NCI-H1417 treated with DMSO at 0.1 percent for 48 hours (cell line): Measurements from ENCODE around the gene RXRB.

Source experiments
- DNase-seq: peaks from one replicate; lab custom pipeline; 2025; lab: John Stamatoyannopoulos, UW

The RXRB gene

DNA sequence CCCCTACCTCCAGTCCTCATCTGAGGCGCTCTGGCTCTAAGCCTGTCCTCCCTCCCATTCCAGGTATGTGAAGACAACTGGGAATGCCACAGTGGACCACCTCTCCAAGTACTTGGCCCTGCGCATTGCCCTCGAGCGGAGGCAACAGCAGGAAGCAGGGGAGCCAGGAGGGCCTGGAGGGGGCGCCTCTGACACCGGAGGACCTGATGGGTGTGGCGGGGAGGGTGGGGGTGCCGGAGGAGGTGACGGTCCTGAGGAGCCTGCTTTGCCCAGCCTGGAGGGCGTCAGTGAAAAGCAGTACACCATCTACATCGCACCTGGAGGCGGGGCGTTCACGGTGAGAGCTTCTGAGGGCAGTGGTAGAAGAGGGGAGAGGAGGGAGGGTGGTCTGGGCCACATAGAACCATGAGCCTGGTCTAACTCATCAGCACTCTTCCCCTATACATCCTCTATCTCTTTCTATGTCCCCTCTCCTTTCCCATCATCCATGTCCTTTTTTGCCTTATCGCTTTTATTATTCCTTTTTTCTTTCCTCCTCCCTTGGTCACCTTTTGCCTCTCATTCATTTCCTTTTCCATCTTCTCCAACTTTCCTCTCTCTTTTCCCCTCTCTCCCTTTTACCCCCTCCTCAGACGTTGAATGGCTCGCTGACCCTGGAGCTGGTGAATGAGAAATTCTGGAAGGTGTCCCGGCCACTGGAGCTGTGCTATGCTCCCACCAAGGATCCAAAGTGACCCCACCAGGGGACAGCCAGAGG lies 11.4 kb upstream of the RXRB start:
- DNase-seq = no peak

GRCh38 chr6:33211136-33211535 lies 10.7 kb upstream of the RXRB start:
- DNase-seq = no peak

DNA sequence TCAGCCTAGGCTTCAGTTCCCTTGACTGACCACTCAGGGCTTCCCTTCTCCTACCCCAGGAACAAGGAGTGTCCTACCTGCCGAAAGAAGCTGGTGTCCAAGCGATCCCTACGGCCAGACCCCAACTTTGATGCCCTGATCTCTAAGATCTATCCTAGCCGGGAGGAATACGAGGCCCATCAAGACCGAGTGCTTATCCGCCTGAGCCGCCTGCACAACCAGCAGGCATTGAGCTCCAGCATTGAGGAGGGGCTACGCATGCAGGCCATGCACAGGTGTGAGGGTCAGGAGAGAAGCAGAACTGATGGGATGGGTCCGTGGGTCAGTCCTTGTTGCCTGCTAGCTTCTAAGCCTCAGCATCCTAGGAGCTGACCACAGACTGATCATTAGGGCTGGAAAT lies 9.4 kb upstream of the RXRB start:
- DNase-seq = no peak

DNA sequence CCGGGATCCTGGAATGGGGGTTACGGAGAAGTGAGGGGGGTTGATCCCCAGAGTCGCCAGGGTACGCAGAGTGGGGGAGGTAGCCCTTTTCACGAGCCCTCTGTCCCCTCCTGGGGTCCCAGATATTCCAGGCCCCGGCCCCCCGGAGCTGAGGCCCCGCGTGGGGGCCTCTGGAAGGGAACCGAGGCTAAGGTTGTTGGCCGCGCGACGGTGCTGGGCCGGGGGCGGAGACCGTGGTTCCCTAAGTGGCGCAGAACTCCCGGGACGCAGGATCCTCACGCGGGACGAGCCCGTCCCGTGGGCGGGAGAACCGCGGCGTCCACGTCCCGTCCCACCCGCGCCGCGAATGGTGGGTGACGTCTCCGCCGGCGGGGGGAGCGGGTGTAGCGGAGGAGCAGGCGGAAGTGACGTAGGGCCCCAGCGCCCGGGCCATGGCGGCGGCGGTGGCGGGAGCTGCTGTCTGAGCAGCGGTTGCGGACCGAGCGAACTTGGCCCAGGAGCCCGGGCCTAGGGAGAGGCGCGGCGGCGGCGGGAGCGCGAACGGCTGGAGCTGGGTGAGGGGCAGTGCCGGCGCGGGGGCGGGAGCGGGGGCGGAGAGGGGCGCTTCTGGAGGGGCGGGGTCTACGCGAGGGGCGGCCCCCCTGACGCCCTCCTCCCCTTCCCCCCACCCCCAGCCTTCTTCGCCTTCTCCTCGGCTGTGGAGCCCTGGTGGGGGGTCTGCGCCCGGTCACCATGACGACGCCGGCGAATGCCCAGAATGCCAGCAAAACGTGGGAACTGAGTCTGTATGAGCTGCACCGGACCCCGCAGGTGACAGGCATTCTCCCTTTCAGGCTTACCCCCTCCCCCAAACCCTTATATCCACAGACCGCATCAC lies 7.9 kb upstream of the RXRB start, which contains the start of gene RING1:
Gene RING1, plus strand, starts transcription at position 410 of the 877 bp plus-strand sequence. Its CDS starts 323 bp downstream, at position 733.
- no peak for DNase-seq

GRCh38 chr6:33207552-33208090 lies 7.2 kb upstream of the RXRB start:
- no peak for DNase-seq

GRCh38 chr6:33206864-33207551 lies 6.5 kb upstream of the RXRB start:
- DNase-seq = no peak

GRCh38 chr6:33206027-33206863 lies 5.8 kb upstream of the RXRB start:
- DNase-seq = no peak

DNA sequence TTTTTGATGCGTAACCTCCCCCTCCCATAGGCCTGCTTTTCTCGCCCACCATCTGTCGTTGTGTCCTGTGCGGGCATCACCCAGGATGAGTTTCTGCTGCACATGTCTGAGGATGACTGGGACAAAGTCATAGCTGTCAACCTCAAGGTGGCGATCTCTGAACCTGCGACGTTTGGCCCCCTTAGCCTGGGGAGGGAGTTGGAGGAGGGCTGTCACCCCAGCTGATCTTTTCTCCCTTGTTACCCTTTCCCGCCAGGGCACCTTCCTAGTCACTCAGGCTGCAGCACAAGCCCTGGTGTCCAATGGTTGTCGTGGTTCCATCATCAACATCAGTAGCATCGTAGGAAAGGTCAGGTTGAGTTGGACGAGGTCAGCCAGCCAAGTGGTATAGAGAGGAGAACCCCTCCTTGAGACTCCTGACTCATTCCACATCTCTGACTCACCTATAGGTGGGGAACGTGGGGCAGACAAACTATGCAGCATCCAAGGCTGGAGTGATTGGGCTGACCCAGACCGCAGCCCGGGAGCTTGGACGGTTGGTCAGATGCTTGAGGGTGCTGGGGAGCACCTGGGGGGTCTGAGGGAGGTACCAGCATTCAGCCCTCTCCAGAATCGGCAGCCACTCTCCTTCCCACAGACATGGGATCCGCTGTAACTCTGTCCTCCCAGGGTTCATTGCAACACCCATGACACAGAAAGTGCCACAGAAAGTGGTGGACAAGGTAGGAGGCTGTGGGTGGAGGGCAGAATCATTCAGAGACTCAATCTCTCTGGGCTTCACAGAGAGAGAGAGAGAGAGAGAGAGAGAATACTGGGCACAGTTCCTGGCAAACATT lies 4.9 kb upstream of the RXRB start:
- DNase-seq = no peak

DNA sequence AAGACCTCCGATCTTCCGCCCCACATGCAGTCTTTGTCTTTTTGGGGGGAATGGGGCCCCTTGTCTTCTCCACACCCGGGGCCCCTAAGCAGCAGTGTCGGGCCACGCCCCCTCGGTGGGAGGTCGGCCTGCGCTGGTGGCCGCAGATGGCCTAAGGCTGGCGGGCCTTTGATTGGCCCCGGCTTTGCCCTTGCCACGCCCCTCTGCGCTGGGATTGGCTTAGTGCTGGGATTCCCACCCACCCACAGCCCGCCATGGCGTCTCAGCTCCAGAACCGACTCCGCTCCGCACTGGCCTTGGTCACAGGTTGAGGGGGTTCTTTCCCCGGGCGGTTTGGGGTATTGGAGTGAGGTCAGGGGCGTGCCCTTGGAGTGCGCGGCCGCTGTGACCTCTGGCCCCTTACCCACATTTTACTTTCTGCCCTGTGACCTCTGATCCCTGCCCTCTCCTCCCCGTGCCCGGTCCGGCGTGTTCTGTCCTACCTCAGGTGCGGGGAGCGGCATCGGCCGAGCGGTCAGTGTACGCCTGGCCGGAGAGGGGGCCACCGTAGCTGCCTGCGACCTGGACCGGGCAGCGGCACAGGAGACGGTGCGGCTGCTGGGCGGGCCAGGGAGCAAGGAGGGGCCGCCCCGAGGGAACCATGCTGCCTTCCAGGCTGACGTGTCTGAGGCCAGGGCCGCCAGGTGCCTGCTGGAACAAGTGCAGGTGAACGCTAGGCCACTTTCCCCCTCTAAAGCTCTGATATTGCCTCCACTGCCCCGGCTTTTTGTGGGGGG lies 4.1 kb upstream of the RXRB start, which contains the start of gene HSD17B8:
Gene HSD17B8, plus strand, starts transcription at position 241 of the 776 bp plus-strand sequence. Its CDS starts 14 bp downstream, at position 255.
- no peak for DNase-seq

DNA sequence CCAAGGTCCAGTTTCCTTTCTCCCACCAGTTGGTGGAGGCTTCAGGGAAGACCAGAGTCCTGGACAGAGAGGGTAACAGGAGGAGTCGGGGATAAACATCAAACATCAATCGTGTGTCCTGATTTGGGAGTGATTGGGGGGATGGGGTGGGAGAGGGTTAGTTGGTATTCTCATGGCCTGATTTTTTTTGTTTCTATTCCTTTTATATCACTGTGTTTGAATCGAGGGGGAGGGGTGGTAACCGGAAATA lies 3.6 kb upstream of the RXRB start:
- no peak for DNase-seq

- DNase-seq = no peak
Observed at GRCh38 chr6:33203443-33204164, 3.1 kb upstream of the RXRB start.

- no peak for DNase-seq
Observed at GRCh38 chr6:33202799-33203198, 2.3 kb upstream of the RXRB start.

DNA sequence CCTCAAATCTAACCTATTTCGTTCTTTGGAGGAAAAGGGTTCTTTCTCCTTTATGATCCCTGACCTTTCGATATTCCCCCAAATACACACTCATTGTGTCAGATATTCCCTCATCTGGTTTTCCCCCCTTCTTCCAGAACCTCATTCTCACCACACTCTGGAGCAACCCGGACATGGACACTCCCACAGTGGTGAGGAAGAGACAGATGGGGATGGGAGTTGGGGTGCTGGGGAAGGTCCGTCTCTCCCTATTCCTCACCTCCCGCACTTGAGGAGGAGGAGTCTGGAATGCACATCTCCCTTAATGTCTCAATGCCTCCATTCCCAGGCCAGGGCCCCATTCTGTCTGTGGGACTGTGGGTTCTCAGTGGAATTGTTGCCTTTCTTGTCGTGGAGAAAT lies 1.5 kb upstream of the RXRB start:
- no peak for DNase-seq

DNA sequence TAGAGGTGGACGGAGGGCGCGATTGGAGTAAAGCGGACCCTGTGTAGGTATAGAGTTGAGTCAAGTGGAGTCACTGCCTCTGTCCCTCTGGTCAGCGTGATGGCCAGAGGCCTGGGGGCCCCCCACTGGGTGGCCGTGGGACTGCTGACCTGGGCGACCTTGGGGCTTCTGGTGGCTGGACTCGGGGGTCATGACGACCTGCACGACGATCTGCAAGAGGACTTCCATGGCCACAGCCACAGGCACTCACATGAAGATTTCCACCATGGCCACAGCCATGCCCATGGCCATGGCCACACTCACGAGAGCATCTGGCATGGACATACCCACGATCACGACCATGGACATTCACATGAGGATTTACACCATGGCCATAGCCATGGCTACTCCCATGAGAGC lies 681 bp upstream of the RXRB start:
- no peak for DNase-seq

DNA sequence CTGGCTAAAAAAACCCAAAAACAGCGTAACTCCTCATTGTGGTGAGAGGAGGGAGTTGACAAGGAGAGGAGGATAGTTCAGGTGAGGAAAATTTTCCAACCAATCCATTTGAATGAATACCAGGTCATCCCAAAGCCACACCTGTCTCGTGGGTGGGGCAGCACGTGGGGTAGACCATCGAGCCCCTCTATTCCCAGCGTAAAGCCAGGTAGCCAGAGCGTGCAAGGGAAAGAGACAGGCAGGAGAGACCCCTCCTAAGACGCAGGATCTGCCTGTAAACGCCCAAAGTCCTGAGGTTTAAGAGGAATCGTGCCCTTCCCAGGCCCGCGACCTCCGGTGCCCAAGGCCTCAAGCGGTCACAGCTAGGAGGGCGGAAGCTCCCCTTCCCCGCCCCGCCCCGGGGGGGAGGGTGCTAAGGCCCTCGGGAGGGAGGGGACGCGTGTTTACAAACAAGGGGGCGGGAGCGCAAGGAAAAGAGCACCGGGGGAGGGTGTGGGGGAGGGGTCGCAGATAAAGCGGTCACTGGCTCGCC lies 712 bp downstream of the RXRB start:
- no peak for DNase-seq

DNA sequence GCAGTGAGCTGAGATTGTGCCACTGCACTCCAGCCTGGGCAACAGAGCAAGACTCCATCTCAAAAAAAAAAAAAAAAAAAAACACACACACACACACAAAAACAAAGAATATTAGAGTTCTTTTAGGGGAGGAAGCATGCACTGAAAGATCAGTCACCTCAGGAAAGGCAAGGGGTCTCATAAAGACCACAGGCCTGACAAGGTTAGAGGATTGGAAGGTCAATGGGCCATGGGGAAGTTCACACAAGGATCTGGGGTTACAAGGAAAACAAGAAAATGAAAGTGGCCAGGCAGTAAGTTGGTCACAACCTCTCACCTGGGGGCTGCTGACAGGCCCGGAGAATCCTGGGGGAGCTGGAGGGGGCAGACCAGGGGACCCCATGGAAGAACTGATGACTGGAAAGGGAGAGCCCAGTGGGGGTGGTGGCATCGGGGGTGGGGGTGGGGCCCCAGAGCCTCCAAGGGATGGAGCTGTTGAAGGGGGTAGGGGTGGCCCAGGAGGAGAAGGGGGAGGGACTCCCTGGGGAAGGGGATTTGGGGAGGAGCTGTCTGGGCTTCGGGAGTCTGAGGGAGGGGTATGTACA lies 1.5 kb downstream of the RXRB start:
- DNase-seq = no peak

GRCh38 chr6:33198159-33198852 lies 2.2 kb downstream of the RXRB start:
- no peak for DNase-seq
